NT2/D1 (cell line): ENCODE data around the gene ATP23.
A peak's percentile ranks its signal among the peaks of the same experiment; 100 is the strongest.

ENCODE experiments used
- DNase-seq: peaks from one replicate; pipeline ENCODE4 v3.0.0-alpha.2; 2011; ENCODE audit warnings: low read depth, low spot score
- H3K27me3 ChIP-seq: 2 replicates; pipeline ENCODE4 v1.6.0; 2011; ENCODE audit warnings: mild to moderate bottlenecking; ENCODE audit not compliant: insufficient read length, insufficient read depth
- H3K36me3 ChIP-seq: 2 replicates; pipeline ENCODE4 v1.6.1; 2011; ENCODE audit warnings: mild to moderate bottlenecking, low read length, mixed read lengths; ENCODE audit not compliant: insufficient read depth, insufficient read length
- H3K4me1 ChIP-seq: 2 replicates; pipeline ENCODE4 v1.5.1; 2011; ENCODE audit not compliant: insufficient read depth, insufficient read length
- H3K4me3 ChIP-seq: 2 replicates; pipeline ENCODE4 v1.5.1; 2011; ENCODE audit warnings: low read depth; ENCODE audit not compliant: insufficient read length
- H3K9ac ChIP-seq: 2 replicates; pipeline ENCODE4 v1.6.0; 2011; ENCODE audit warnings: low read depth; ENCODE audit not compliant: insufficient read length
- H3K9me3 ChIP-seq: 2 replicates; pipeline ENCODE4 v1.5.1; 2011; ENCODE audit warnings: mild to moderate bottlenecking, low read length; ENCODE audit not compliant: insufficient read depth
- SUZ12 ChIP-seq: IDR thresholded peaks from 2 replicates; pipeline ENCODE4 v1.6.1; 2011; ENCODE audit not compliant: insufficient read length, insufficient read depth; ENCODE audit errors: extremely low read depth
- YY1 ChIP-seq: IDR thresholded peaks from 2 replicates; pipeline ENCODE4 v1.6.1; 2011; ENCODE audit not compliant: insufficient read length, insufficient read depth
- ZNF274 ChIP-seq: IDR thresholded peaks from 2 replicates; pipeline ENCODE4 v1.6.1; 2011; ENCODE audit warnings: mild to moderate bottlenecking, low read depth, low read length

ATP23 gene

DNA sequence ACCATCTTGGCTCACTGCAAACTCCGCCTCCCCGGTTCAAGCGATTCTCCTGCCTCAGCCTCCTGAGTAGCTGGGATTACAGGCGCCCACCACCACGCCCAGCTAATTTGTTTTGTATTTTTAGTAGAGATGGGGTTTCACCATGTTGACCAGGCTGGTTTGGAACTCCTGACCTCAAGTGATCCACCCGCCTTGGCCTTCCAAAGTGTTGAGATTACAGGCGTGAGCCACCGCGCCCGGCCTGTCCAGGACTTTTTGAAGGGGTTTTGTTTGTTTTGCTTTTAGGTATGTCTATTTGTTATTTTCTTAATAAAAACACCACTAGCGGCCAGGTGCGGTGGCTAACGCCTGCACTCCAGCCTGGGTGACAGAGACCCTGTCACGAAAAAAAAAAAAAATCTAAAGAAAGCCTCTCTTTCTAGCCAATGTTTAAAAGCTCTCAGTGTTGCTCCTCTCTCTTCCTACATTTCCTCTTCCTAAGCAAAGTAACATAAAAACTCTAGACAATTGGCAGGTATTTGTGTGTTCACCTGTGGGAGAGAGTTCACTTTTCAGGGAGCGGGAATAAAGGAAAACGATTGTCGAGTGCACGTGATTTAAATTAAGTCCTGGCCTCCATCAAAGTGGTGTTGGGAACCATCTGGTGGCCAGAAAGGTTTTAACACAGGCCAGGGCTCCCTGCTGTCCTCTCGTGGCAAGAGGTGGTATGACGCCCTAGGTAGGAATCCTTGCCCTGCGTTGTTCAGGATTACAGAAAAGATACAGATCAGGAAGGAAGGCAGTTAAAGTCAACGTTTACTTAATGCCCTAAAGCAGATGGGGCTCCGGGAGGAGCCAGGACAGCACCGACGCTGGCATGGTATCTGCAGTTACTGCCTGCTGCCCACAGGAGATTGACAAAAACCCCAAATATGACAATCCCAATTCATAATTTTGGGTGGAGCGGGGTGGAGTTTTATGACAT lies 36.2 kb upstream of the ATP23 start:
- TF ChIP-seq ZNF274 (no peak), SUZ12 (no peak), YY1 (no peak)
- Histone ChIP-seq H3K9ac (no peak overlapping the region), H3K9me3 (no peaks in the 10 kb centered on the region), H3K4me3 (no peak overlapping the region), H3K36me3 (no peaks in the 10 kb centered on the region), H3K27me3 (peaks cover 3% of the 10 kb centered on the region), H3K4me1 (no peaks in the 10 kb centered on the region)
- DNase-seq, result peak; percentile 90

DNA sequence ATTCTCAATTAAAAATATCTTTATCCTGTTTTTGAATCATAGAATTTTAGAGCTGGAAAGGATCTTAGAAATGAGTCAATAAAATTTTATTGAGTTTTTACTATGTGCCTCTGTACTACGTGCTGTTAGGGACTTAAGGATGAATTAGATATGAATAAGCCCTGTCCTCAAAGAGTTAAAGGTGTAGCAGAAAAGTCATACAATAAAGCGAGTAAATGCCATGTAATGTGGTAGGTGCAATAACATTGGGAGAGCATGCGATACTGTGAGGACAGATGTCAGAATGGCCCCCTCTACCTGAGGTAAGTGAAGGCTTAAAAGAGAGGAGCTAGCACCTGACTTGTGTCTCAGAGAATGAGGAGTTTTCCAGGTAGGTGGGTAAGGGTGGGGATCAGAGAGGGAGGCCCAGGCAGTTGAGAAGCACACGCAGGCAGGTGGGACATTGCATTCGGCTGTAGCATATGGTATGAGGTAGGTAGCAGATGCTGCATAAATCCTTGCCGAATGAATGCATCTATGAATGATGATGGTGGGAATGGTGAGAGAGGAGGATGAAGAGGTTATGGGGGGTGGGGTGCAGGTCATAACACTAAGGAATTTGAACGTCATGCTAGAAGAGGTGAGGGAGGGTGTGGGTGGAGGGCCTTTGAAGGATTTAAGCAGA lies 35.4 kb upstream of the ATP23 start:
- Histone ChIP-seq H3K9me3 (no peaks in the 10 kb centered on the region), H3K27me3 (peaks cover 3% of the 10 kb centered on the region)
- no peak for DNase-seq

DNA sequence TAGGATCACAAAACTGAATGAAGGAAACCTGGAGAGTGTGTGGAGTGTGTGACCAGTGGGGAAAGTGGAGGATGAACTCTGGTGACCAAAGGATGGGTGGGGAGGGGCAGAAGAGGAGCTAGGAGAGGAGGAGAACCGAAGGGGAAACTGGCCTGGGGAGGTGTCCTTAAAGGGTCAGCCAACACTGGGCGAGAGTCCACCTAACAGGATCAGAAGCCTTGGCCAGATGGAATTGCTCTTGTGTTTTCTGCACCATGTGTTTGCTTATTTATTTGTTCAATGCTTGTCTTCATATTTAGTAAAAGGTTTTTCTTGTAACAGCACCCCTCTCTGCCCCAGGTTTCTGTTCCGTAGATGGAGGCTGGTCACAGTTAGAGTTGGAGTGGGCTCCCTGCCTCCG lies 34.5 kb upstream of the ATP23 start:
- Histone ChIP-seq H3K36me3 (no peaks in the 10 kb centered on the region), H3K4me1 (no peaks in the 10 kb centered on the region), H3K4me3 (no peak overlapping the region), H3K9ac (no peak overlapping the region), H3K27me3 (peaks cover 3% of the 10 kb centered on the region), H3K9me3 (no peaks in the 10 kb centered on the region)
- DNase-seq, result no peak
- TF ChIP-seq SUZ12, result no peak
- TF ChIP-seq YY1, result no peak
- TF ChIP-seq ZNF274, result no peak

More for the DNA sequence above, 35.4 kb upstream of the ATP23 start:
- Histone ChIP-seq H3K9ac (no peak overlapping the region), H3K4me1 (no peaks in the 10 kb centered on the region), H3K4me3 (no peak overlapping the region), H3K36me3 (no peaks in the 10 kb centered on the region)
- TF ChIP-seq SUZ12 (no peak), YY1 (no peak), ZNF274 (no peak)

GRCh38 chr12:57907281-57907680 lies 34.1 kb upstream of the ATP23 start:
- TF ChIP-seq YY1, result no peak
- TF ChIP-seq SUZ12, result no peak
- no peak for TF ChIP-seq ZNF274
- H3K4me1 ChIP-seq, result no peaks in the 10 kb centered on the region
- H3K9me3 ChIP-seq, result no peaks in the 10 kb centered on the region
- H3K36me3 ChIP-seq, result no peaks in the 10 kb centered on the region
- no peak overlapping the region for H3K9ac ChIP-seq
- no peak for DNase-seq
- H3K4me3 ChIP-seq, result no peak overlapping the region
- H3K27me3 ChIP-seq, result peaks cover 3% of the 10 kb centered on the region

GRCh38 chr12:57908511-57908910 lies 32.9 kb upstream of the ATP23 start:
- no peak for TF ChIP-seq ZNF274
- TF ChIP-seq YY1, result no peak
- no peak for TF ChIP-seq SUZ12

GRCh38 chr12:57909056-57909455 lies 32.3 kb upstream of the ATP23 start:
- TF ChIP-seq YY1 (no peak), ZNF274 (no peak), SUZ12 (no peak)

More at GRCh38 chr12:57908511-57908910, 32.9 kb upstream of the ATP23 start:
- Histone ChIP-seq H3K4me1 (no peaks in the 10 kb centered on the region), H3K4me3 (no peak overlapping the region), H3K9me3 (no peaks in the 10 kb centered on the region), H3K27me3 (peaks cover 3% of the 10 kb centered on the region), H3K9ac (no peak overlapping the region), H3K36me3 (no peaks in the 10 kb centered on the region)
- no peak for DNase-seq

GRCh38 chr12:57909611-57910010 lies 31.8 kb upstream of the ATP23 start:
- Histone ChIP-seq H3K36me3 (no peaks in the 10 kb centered on the region), H3K9me3 (no peaks in the 10 kb centered on the region), H3K27me3 (peaks cover 1% of the 10 kb centered on the region), H3K4me1 (no peaks in the 10 kb centered on the region), H3K9ac (no peak overlapping the region), H3K4me3 (no peak overlapping the region)
- DNase-seq, result no peak
- no peak for TF ChIP-seq YY1
- TF ChIP-seq SUZ12, result no peak
- TF ChIP-seq ZNF274, result no peak

More at GRCh38 chr12:57909056-57909455, 32.3 kb upstream of the ATP23 start:
- Histone ChIP-seq H3K4me1 (no peaks in the 10 kb centered on the region), H3K9ac (no peak overlapping the region), H3K36me3 (no peaks in the 10 kb centered on the region), H3K4me3 (no peak overlapping the region), H3K27me3 (peaks cover 3% of the 10 kb centered on the region), H3K9me3 (no peaks in the 10 kb centered on the region)
- no peak for DNase-seq
